ENCODE data around the gene ZNF862. TPM values are rescaled to one million over a fixed set of nuclear protein-coding genes. Genes with fewer than 3 reads are reported as not detected.

ZNF862 gene
- total RNA-seq, 2 donors from 2014 or later = 11.4 to 17.3 TPM

DNA sequence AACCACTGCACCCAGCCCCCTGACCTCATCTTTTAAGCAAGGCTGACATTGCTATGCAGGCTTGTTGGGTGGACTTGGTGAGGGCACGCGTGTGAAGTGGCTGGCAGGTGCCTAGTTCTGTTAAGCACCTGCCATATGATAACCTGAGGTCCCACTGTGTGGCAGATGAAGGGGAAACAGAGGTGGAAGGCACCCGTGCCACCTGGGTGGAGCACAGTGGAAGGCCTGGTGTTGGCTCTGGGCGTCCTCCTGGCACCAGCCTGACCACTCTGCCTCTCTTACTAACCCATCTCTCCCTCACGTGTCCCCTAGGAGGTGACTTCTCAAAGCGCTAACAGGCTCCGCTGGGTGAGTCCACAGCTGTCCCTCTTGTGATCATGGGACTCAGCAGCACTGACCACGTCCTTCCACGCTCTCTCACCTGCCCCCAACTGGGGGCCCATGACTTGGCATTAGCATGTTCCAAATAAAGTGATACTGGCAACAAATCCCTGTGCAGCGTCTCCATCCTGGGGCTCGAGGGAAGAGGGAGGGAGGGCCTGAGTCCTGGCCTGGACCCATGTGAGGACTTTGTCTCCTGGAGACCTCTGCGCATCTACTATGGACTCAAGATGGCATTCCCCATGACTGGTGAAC, 4.6 kb upstream of the ZNF862 start:
- Histone ChIP-seq H3K27me3 (replicated peaks; ENCODE audit: insufficient read depth) (no peaks in the 10 kb centered on the region), H3K9me3 (no peaks in the 10 kb centered on the region), H3K4me1 (ENCODE audit: control insufficient read depth in 1 of 2, low read depth in 2 of 2) (no peaks in the 10 kb centered on the region), H3K27ac (no peak overlapping the region), H3K4me3 (no peak overlapping the region), H3K36me3 (no peaks in the 10 kb centered on the region)
- DNase-seq (ENCODE audit: low spot score) (no peak), ATAC-seq (ENCODE audit: insufficient number of reproducible peaks, low FRiP score, low read depth) (no peak)
- TF ChIP-seq, protein P1, sequence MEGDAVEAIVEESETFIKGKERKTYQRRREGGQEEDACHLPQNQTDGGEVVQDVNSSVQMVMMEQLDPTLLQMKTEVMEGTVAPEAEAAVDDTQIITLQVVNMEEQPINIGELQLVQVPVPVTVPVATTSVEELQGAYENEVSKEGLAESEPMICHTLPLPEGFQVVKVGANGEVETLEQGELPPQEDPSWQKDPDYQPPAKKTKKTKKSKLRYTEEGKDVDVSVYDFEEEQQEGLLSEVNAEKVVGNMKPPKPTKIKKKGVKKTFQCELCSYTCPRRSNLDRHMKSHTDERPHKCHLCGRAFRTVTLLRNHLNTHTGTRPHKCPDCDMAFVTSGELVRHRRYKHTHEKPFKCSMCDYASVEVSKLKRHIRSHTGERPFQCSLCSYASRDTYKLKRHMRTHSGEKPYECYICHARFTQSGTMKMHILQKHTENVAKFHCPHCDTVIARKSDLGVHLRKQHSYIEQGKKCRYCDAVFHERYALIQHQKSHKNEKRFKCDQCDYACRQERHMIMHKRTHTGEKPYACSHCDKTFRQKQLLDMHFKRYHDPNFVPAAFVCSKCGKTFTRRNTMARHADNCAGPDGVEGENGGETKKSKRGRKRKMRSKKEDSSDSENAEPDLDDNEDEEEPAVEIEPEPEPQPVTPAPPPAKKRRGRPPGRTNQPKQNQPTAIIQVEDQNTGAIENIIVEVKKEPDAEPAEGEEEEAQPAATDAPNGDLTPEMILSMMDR (IDR thresholded peaks at IDR 0.05) = no peak

DNA sequence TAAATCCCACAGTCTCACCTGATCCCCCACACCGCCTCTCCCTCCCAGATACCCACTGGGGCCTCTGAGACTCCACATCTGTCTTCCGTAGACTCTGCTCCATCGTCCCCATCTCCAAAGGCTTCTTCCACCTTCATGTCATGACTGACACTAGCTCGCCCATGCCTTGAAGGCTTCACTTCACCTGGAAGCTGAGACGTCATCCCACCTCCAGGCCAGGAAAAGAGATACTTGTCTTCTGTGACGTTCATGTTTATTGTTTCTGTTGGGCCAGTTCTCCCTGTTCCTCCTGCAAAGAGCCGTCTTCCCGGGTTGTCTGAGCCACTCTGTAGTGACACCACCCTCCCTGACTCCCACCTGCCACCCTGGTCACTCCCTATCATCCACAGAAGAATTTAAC, 3.6 kb upstream of the ZNF862 start:
- Histone ChIP-seq H3K4me3 (no peak overlapping the region), H3K4me1 (ENCODE audit: control insufficient read depth in 1 of 2, low read depth in 2 of 2) (peaks cover 8% of the 10 kb centered on the region in 2 donors), H3K27ac (no peak overlapping the region), H3K36me3 (no peaks in the 10 kb centered on the region), H3K27me3 (replicated peaks; ENCODE audit: insufficient read depth) (no peaks in the 10 kb centered on the region), H3K9me3 (no peaks in the 10 kb centered on the region)
- no peak for DNase-seq (ENCODE audit: low spot score)
- no peak for ATAC-seq (ENCODE audit: insufficient number of reproducible peaks, low FRiP score, low read depth)
- TF ChIP-seq, protein P1 (IDR thresholded peaks at IDR 0.05) = no peak

DNA sequence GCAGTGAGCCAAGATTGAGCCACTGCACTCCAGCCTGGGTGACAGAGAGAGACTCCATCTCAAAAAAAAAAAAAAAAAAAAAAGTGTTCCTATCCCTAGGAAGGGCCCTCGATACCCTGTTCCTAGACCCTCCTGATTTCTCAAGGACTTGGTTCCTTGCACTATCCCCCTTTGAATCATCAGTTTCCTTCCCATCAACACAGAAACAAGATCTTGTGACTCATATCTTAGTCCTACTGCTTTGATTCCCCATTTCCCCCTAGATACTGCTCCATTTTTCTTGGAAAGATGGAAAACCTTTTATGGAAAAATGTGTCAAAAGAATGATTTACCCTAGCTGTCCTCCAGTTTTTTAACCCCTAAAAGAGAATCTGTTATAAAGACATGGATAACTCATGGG, 1.7 kb upstream of the ZNF862 start:
- Histone ChIP-seq H3K4me1 (ENCODE audit: control insufficient read depth in 1 of 2, low read depth in 2 of 2) (peaks cover 8 to 11% of the 10 kb centered on the region in 2 donors), H3K4me3 (no peak overlapping the region), H3K9me3 (no peaks in the 10 kb centered on the region), H3K27ac (no peak overlapping the region), H3K36me3 (no peaks in the 10 kb centered on the region), H3K27me3 (replicated peaks; ENCODE audit: insufficient read depth) (no peaks in the 10 kb centered on the region)
- TF ChIP-seq, protein P1 (IDR thresholded peaks at IDR 0.05) = no peak
- ATAC-seq (ENCODE audit: insufficient number of reproducible peaks, low FRiP score, low read depth) (no peak), DNase-seq (ENCODE audit: low spot score) (no peak)

DNA sequence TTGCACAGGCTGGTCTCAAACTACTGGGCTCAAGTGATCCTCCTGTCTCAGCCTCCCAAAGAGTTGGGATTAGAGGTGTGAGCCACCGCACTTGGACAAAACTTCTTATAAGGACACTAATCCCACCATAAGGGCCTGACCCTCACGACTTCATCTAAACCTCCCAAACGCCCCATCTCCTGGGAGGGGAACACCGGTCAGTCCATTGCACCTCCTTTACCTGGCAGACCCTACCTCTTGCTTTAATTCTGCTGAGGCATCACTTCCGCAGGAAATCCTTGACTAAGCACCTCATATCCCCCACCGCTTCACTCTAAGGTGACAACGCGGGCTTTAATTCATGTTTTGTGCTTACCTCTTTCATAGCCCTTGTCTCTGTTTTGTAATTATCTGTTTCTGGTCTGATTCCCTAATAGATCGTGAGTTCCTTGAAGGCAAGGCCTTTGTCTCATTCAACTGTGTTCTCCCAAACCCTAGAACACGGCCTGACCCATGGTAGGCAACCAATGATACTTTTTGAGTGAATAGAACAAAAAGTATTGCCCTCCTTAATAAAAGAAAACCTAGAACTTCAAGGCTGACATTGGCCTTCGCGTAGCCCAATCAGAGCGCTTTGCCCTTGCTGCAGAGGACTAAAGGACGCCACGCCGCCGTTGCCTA, 481 bp upstream of the ZNF862 start:
- ATAC-seq (ENCODE audit: insufficient number of reproducible peaks, low FRiP score, low read depth) (no peak), DNase-seq (ENCODE audit: low spot score) (no peak)
- H3K4me3 ChIP-seq = peak overlapping the region; percentile 98
- H3K9me3 ChIP-seq = no peaks in the 10 kb centered on the region
- no peaks in the 10 kb centered on the region for H3K36me3 ChIP-seq
- H3K4me1 ChIP-seq (ENCODE audit: control insufficient read depth in 1 of 2, low read depth in 2 of 2) = peaks cover 8 to 11% of the 10 kb centered on the region in 2 donors
- H3K27ac ChIP-seq = no peak overlapping the region
- H3K27me3 ChIP-seq (replicated peaks; ENCODE audit: insufficient read depth) = no peaks in the 10 kb centered on the region
- TF ChIP-seq, protein P1 (IDR thresholded peaks at IDR 0.05) = no peak

DNA sequence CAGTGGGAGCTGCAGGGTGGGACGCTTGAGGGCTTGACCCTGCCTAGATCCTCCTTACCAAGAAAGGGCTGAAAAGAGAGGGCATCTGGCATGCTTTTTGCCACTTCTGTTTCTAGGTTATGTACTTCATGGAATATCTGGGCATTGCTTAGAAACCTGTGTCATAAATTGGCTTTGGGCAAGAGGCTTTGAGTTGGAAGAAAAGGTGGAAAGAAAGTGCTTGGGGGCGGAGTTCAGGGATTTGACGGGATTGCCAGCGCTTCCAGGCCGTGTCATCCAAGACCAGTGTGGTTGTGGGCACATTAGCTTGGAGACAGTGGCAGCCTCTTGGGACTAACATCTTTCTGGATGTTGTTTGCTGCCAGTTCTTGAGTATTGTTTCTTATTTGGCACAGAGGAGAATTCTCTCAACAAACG, 825 bp downstream of the ZNF862 start:
- no peaks in the 10 kb centered on the region for H3K9me3 ChIP-seq
- no peaks in the 10 kb centered on the region for H3K36me3 ChIP-seq
- DNase-seq (ENCODE audit: low spot score) (no peak), ATAC-seq (ENCODE audit: insufficient number of reproducible peaks, low FRiP score, low read depth) (no peak)
- peak overlapping the region; percentile 98 for H3K4me3 ChIP-seq
- TF ChIP-seq, protein P1 (IDR thresholded peaks at IDR 0.05) = no peak
- peaks cover 8 to 11% of the 10 kb centered on the region in 2 donors for H3K4me1 ChIP-seq (ENCODE audit: control insufficient read depth in 1 of 2, low read depth in 2 of 2)
- peak overlapping the region in 1 of 2 donors; percentile 68 for H3K27ac ChIP-seq
- H3K27me3 ChIP-seq (replicated peaks; ENCODE audit: insufficient read depth) = no peaks in the 10 kb centered on the region
